Smooth muscle cell (in vitro differentiated cells): ENCODE results near the gene WWP2. TPM values are rescaled to one million over a fixed set of nuclear protein-coding genes. Genes with fewer than 3 reads are reported as not detected.

Experiments used
- DNase-seq: peaks from one replicate; lab custom pipeline; 2025; ENCODE audit not compliant: unreplicated experiment; lab: John Stamatoyannopoulos, UW
- H2AFZ ChIP-seq: fragments of 200-600 bp; sonication (generic); 2 replicates; pipeline ENCODE4 v1.6.0; 2016; ENCODE audit warnings: antibody characterized with exemption, low read depth, mild to moderate bottlenecking
- H3F3A ChIP-seq: fragments of 200-600 bp; sonication (generic); 2 replicates; pipeline ENCODE4 v1.6.0; 2017; ENCODE audit warnings: antibody characterized with exemption, low read depth
- H3K27ac ChIP-seq: fragments of 200-600 bp; sonication (generic); 2 replicates; pipeline ENCODE4 v1.5.1; 2016; ENCODE audit warnings: low read depth, mild to moderate bottlenecking
- H3K27me3 ChIP-seq: fragments of 200-600 bp; sonication (generic); 2 replicates; pipeline ENCODE4 v1.6.1; 2016; ENCODE audit warnings: low read depth, mild to moderate bottlenecking
- H3K36me3 ChIP-seq: fragments of 200-600 bp; sonication (generic); 2 replicates; pipeline ENCODE4 v1.5.1; 2016; ENCODE audit warnings: low read depth
- H3K4me1 ChIP-seq: fragments of 200-600 bp; sonication (generic); 2 replicates; pipeline ENCODE4 v1.5.1; 2016; ENCODE audit warnings: low read depth
- H3K4me2 ChIP-seq: fragments of 200-600 bp; sonication (generic); 2 replicates; pipeline ENCODE4 v1.6.0; 2016; ENCODE audit warnings: mild to moderate bottlenecking
- H3K4me3 ChIP-seq: fragments of 200-600 bp; sonication (generic); 2 replicates; pipeline ENCODE4 v1.5.1; 2016; ENCODE audit warnings: mild to moderate bottlenecking
- H3K79me2 ChIP-seq: fragments of 200-600 bp; sonication (generic); 2 replicates; pipeline ENCODE4 v1.6.0; 2016; ENCODE audit warnings: low read depth, mild to moderate bottlenecking
- H3K9ac ChIP-seq: fragments of 200-600 bp; sonication (generic); 2 replicates; pipeline ENCODE4 v1.6.0; 2016; ENCODE audit warnings: low read depth
- H3K9me3 ChIP-seq: fragments of 200-600 bp; sonication (generic); replicated peaks from 2 replicates; pipeline ENCODE4 v1.5.1; 2016; ENCODE audit warnings: low read depth
- H4K20me1 ChIP-seq: fragments of 200-600 bp; sonication (generic); 2 replicates; pipeline ENCODE4 v1.6.0; 2016; ENCODE audit warnings: low read depth
- CTCF ChIP-seq: fragments of 200-600 bp; sonication (generic); IDR thresholded peaks from 2 replicates; pipeline ENCODE4 v1.5.1; 2017; ENCODE audit warnings: borderline replicate concordance, mild to moderate bottlenecking, antibody characterized with exemption; ENCODE audit not compliant: insufficient read depth, poor library complexity, severe bottlenecking
- WGBS: methylation state at CpG from one replicate; pipeline ENCODE4 v1.1.7; 2016; ENCODE audit warnings: low lambda C conversion rate; 5-methylcytosine and 5-hydroxymethylcytosine counted together
- polyA plus RNA-seq: library from polyadenylated mRNA; unstranded; fragments of >200 nt; fragmentation: Nextera tagmentation; extraction: Ambion mirVana; gene quantifications from 2 replicates; pipeline ENCODE4 v1.2.1, GENCODE V29; 2016
- total RNA-seq: library from RNA; depleted of rRNA; stranded (reverse); fragments of >200 nt; gene quantifications from 2 replicates; pipeline ENCODE4 v1.2.3, GENCODE V29; 2014

WWP2 gene
- total and polyA plus RNA-seq, 2 experiments from 2014 or later: 7.8 to 9.0 TPM

GRCh38 chr16:69718111-69718764, 43.9 kb upstream of the WWP2 start:
- DNase-seq: no peak
- no peaks in the 10 kb centered on the region for H4K20me1 ChIP-seq
- H3K4me3 ChIP-seq: no peak overlapping the region
- H3K4me2 ChIP-seq: no peak overlapping the region
- H3K9me3 ChIP-seq: no peaks in the 10 kb centered on the region
- H3K27ac ChIP-seq: no peak overlapping the region
- no peak overlapping the region for H3K9ac ChIP-seq
- peaks cover 26% of the 10 kb centered on the region for H3K79me2 ChIP-seq
- H3K27me3 ChIP-seq: no peaks in the 10 kb centered on the region
- no peaks in the 10 kb centered on the region for H3K36me3 ChIP-seq
- no peak for TF ChIP-seq CTCF
- no peaks in the 10 kb centered on the region for H3K4me1 ChIP-seq
- H3F3A ChIP-seq: peaks cover 2% of the 10 kb centered on the region
- WGBS: 87% methylated on average over 10 of the region's 10 CpGs
- no peak overlapping the region for H2AFZ ChIP-seq

GRCh38 chr16:69720822-69721430, 41.2 kb upstream of the WWP2 start:
- no peak overlapping the region for H2AFZ ChIP-seq
- DNase-seq: no peak
- H3K27ac ChIP-seq: no peak overlapping the region
- H3F3A ChIP-seq: no peaks in the 10 kb centered on the region
- H4K20me1 ChIP-seq: no peaks in the 10 kb centered on the region
- peaks cover 33% of the 10 kb centered on the region for H3K79me2 ChIP-seq
- H3K27me3 ChIP-seq: no peaks in the 10 kb centered on the region
- H3K4me1 ChIP-seq: no peaks in the 10 kb centered on the region
- H3K4me3 ChIP-seq: no peak overlapping the region
- no peak overlapping the region for H3K4me2 ChIP-seq
- H3K9ac ChIP-seq: no peak overlapping the region
- 94% methylated on average over 10 of the region's 10 CpGs for WGBS
- no peaks in the 10 kb centered on the region for H3K36me3 ChIP-seq
- TF ChIP-seq CTCF: no peak
- H3K9me3 ChIP-seq: no peaks in the 10 kb centered on the region

GRCh38 chr16:69721441-69721957, 40.6 kb upstream of the WWP2 start:
- H3K27ac ChIP-seq: no peak overlapping the region
- no peak overlapping the region for H3K4me2 ChIP-seq
- DNase-seq: no peak
- no peak for TF ChIP-seq CTCF
- H3F3A ChIP-seq: no peaks in the 10 kb centered on the region
- no peaks in the 10 kb centered on the region for H3K4me1 ChIP-seq
- no peaks in the 10 kb centered on the region for H3K36me3 ChIP-seq
- H4K20me1 ChIP-seq: no peaks in the 10 kb centered on the region
- H3K9ac ChIP-seq: no peak overlapping the region
- WGBS: 100% methylated on average over 6 of the region's 6 CpGs
- H3K27me3 ChIP-seq: no peaks in the 10 kb centered on the region
- H2AFZ ChIP-seq: no peak overlapping the region
- H3K9me3 ChIP-seq: no peaks in the 10 kb centered on the region
- peaks cover 33% of the 10 kb centered on the region for H3K79me2 ChIP-seq
- H3K4me3 ChIP-seq: no peak overlapping the region
